Central memory CD8-positive, alpha-beta T cell (primary cell): Measurements from ENCODE around the gene UBQLNL.

ENCODE experiments used
- ATAC-seq: fragments of 150-1000 bp; cut with Tn5 transposase; replicated peaks from 2 replicates; pipeline ENCODE4 v1.10.0; 2022; ENCODE audit warnings: mild to moderate bottlenecking, moderate FRiP score, moderate number of reproducible peaks; ENCODE audit not compliant: poor library complexity, severe bottlenecking; ENCODE audit errors: extremely low read depth
- DNase-seq, 2 donors: peaks; one replicate each; pipeline ENCODE4 v3.0.0; 2021; ENCODE audit warnings: low spot score in 2 of 2
- H3K27ac Mint-ChIP-seq: one replicate; pipeline ENCODE4 v1.8.0; 2022; ENCODE audit warnings: low read depth, mild to moderate bottlenecking, moderate library complexity, mixed read lengths
- H3K27me3 Mint-ChIP-seq: one replicate; pipeline ENCODE4 v1.8.0; 2022; ENCODE audit warnings: mixed read lengths
- H3K36me3 Mint-ChIP-seq: one replicate; pipeline ENCODE4 v1.8.0; 2022; ENCODE audit warnings: mild to moderate bottlenecking, moderate library complexity, mixed read lengths; ENCODE audit not compliant: insufficient read depth
- H3K4me1 Mint-ChIP-seq: one replicate; pipeline ENCODE4 v1.8.0; 2022; ENCODE audit warnings: mixed read lengths
- H3K4me3 Mint-ChIP-seq: one replicate; pipeline ENCODE4 v1.8.0; 2022; ENCODE audit warnings: mild to moderate bottlenecking, moderate library complexity, mixed read lengths
- H3K9me3 Mint-ChIP-seq: one replicate; pipeline ENCODE4 v1.8.0; 2022; ENCODE audit warnings: mixed read lengths

Gene UBQLNL

GRCh38 chr11:5504403-5504921 lies 12.0 kb downstream of the UBQLNL start:
- H3K4me3 Mint-ChIP-seq: no peak overlapping the region
- ATAC-seq (no peak), DNase-seq (no peak)
- H3K36me3 Mint-ChIP-seq: no peaks in the 10 kb centered on the region
- no peaks in the 10 kb centered on the region for H3K9me3 Mint-ChIP-seq
- H3K4me1 Mint-ChIP-seq: no peaks in the 10 kb centered on the region
- peaks cover 23% of the 10 kb centered on the region for H3K27me3 Mint-ChIP-seq
- no peak overlapping the region for H3K27ac Mint-ChIP-seq

- H3K27me3 Mint-ChIP-seq: peaks cover 23% of the 10 kb centered on the region
- no peak for DNase-seq
- no peaks in the 10 kb centered on the region for H3K36me3 Mint-ChIP-seq
- no peaks in the 10 kb centered on the region for H3K4me1 Mint-ChIP-seq
- H3K4me3 Mint-ChIP-seq: no peak overlapping the region
- no peaks in the 10 kb centered on the region for H3K9me3 Mint-ChIP-seq
- ATAC-seq: no peak
- no peak overlapping the region for H3K27ac Mint-ChIP-seq
Observed at GRCh38 chr11:5500393-5500801, 16.1 kb downstream of the UBQLNL start.

GRCh38 chr11:5499671-5500070 lies 16.8 kb downstream of the UBQLNL start:
- Mint-ChIP-seq H3K27ac (no peak overlapping the region), H3K27me3 (peaks cover 19% of the 10 kb centered on the region), H3K4me3 (no peak overlapping the region), H3K36me3 (no peaks in the 10 kb centered on the region), H3K9me3 (no peaks in the 10 kb centered on the region), H3K4me1 (no peaks in the 10 kb centered on the region)
- no peak for ATAC-seq
- no peak for DNase-seq

- Mint-ChIP-seq H3K4me3 (no peak overlapping the region), H3K27ac (no peak overlapping the region), H3K27me3 (peaks cover 17% of the 10 kb centered on the region), H3K9me3 (no peaks in the 10 kb centered on the region), H3K36me3 (no peaks in the 10 kb centered on the region), H3K4me1 (no peaks in the 10 kb centered on the region)
- ATAC-seq: no peak
- no peak for DNase-seq
Observed at GRCh38 chr11:5489576-5490357, 26.7 kb downstream of the UBQLNL start.

- no peaks in the 10 kb centered on the region for H3K9me3 Mint-ChIP-seq
- DNase-seq: no peak
- H3K36me3 Mint-ChIP-seq: no peaks in the 10 kb centered on the region
- no peaks in the 10 kb centered on the region for H3K4me1 Mint-ChIP-seq
- H3K4me3 Mint-ChIP-seq: no peak overlapping the region
- no peak for ATAC-seq
- H3K27me3 Mint-ChIP-seq: peaks cover 17% of the 10 kb centered on the region
- H3K27ac Mint-ChIP-seq: no peak overlapping the region
Observed at GRCh38 chr11:5488798-5489399, 27.6 kb downstream of the UBQLNL start.

- Mint-ChIP-seq H3K4me3 (no peak within 1 kb of the TSS), H3K36me3 (no peaks in the 10 kb centered on the region), H3K4me1 (no peaks in the 10 kb centered on the region), H3K27me3 (peaks cover 17% of the 10 kb centered on the region), H3K9me3 (no peaks in the 10 kb centered on the region), H3K27ac (no peak within 1 kb of the TSS)
- no peak for DNase-seq
- ATAC-seq: no peak
Observed at GRCh38 chr11:5488385-5488784, 28.1 kb downstream of the UBQLNL start, which contains the start of gene OR52D1. TSS of gene OR52D1 (plus strand) at chr11:5488685. CDS start at chr11:5488707, 22 bp downstream.

GRCh38 chr11:5486421-5486820 lies 30.1 kb downstream of the UBQLNL start:
- H3K9me3 Mint-ChIP-seq: no peaks in the 10 kb centered on the region
- ATAC-seq: no peak
- H3K4me3 Mint-ChIP-seq: no peak overlapping the region
- DNase-seq: no peak
- no peak overlapping the region for H3K27ac Mint-ChIP-seq
- H3K36me3 Mint-ChIP-seq: no peaks in the 10 kb centered on the region
- H3K4me1 Mint-ChIP-seq: no peaks in the 10 kb centered on the region
- H3K27me3 Mint-ChIP-seq: peaks cover 17% of the 10 kb centered on the region

GRCh38 chr11:5486003-5486402 lies 30.5 kb downstream of the UBQLNL start:
- Mint-ChIP-seq H3K4me1 (no peaks in the 10 kb centered on the region), H3K27ac (no peak overlapping the region), H3K36me3 (no peaks in the 10 kb centered on the region), H3K27me3 (peaks cover 17% of the 10 kb centered on the region), H3K9me3 (no peaks in the 10 kb centered on the region), H3K4me3 (no peak overlapping the region)
- ATAC-seq: no peak
- no peak for DNase-seq

- Mint-ChIP-seq H3K4me3 (no peak overlapping the region), H3K9me3 (no peaks in the 10 kb centered on the region), H3K4me1 (no peaks in the 10 kb centered on the region), H3K36me3 (no peaks in the 10 kb centered on the region), H3K27ac (no peak overlapping the region), H3K27me3 (peaks cover 48% of the 10 kb centered on the region)
- DNase-seq (no peak), ATAC-seq (no peak)
Observed at GRCh38 chr11:5476186-5476819, 40.2 kb downstream of the UBQLNL start.

GRCh38 chr11:5473921-5474320 lies 42.6 kb downstream of the UBQLNL start:
- Mint-ChIP-seq H3K36me3 (no peaks in the 10 kb centered on the region), H3K4me1 (no peaks in the 10 kb centered on the region), H3K9me3 (no peaks in the 10 kb centered on the region), H3K4me3 (no peak overlapping the region), H3K27me3 (peaks cover 70% of the 10 kb centered on the region), H3K27ac (no peak overlapping the region)
- DNase-seq: no peak
- ATAC-seq: no peak

GRCh38 chr11:5467527-5467926 lies 49.0 kb downstream of the UBQLNL start:
- Mint-ChIP-seq H3K27ac (no peak overlapping the region), H3K27me3 (peaks cover 41% of the 10 kb centered on the region), H3K4me3 (no peak overlapping the region), H3K9me3 (no peaks in the 10 kb centered on the region), H3K36me3 (no peaks in the 10 kb centered on the region), H3K4me1 (no peaks in the 10 kb centered on the region)
- ATAC-seq: no peak
- no peak for DNase-seq
